Stimulated activated CD4-positive, alpha-beta T cell treated with anti-CD3 and anti-CD28 coated beads, TNF-alpha, amount 100 ng/mL, for 48 hours (primary cell): ENCODE measurements around the gene CTIF.
"Not testable (repeated sequence)": the region's sequence is repeated elsewhere in the genome, so short reads cannot be mapped to it uniquely, and the experiment has no call there.

Experiments
- DNase-seq, 3 donors: peaks; one replicate each; pipeline ENCODE4 v3.0.0-alpha.2; 2020; ENCODE audit warnings: low read depth in 3 of 3

Gene CTIF

GRCh38 chr18:48642503-48642902, 103.7 kb downstream of the CTIF start:
- no peak for DNase-seq

GRCh38 chr18:48643262-48643661, 104.4 kb downstream of the CTIF start:
- no peak for DNase-seq

GRCh38 chr18:48644029-48644428, 105.2 kb downstream of the CTIF start:
- no peak for DNase-seq

- DNase-seq = no peak
Measured at GRCh38 chr18:48645427-48646002, 106.7 kb downstream of the CTIF start.

- no peak for DNase-seq
Measured at GRCh38 chr18:48646976-48647375, 108.1 kb downstream of the CTIF start.

GRCh38 chr18:48649231-48649630, 110.4 kb downstream of the CTIF start:
- no peak for DNase-seq

- DNase-seq = not testable (repeated sequence)
Measured at GRCh38 chr18:48654591-48654990, 115.8 kb downstream of the CTIF start.

GRCh38 chr18:48655508-48655907, 116.7 kb downstream of the CTIF start:
- DNase-seq = no peak

- no peak for DNase-seq
Measured at GRCh38 chr18:48656176-48656575, 117.3 kb downstream of the CTIF start.

- DNase-seq = no peak
Measured at GRCh38 chr18:48656582-48656981, 117.8 kb downstream of the CTIF start.

- no peak for DNase-seq
Measured at GRCh38 chr18:48657447-48658120, 118.8 kb downstream of the CTIF start.

- DNase-seq = no peak
Measured at GRCh38 chr18:48658721-48659120, 119.9 kb downstream of the CTIF start.

GRCh38 chr18:48659188-48660009, 120.6 kb downstream of the CTIF start:
- no peak for DNase-seq

- no peak for DNase-seq
Measured at GRCh38 chr18:48660346-48661228, 121.8 kb downstream of the CTIF start.

- DNase-seq = no peak
Measured at GRCh38 chr18:48661421-48661820, 122.6 kb downstream of the CTIF start.

GRCh38 chr18:48662011-48662661, 123.3 kb downstream of the CTIF start:
- no peak for DNase-seq

- DNase-seq = no peak
Measured at GRCh38 chr18:48663096-48663930, 124.5 kb downstream of the CTIF start.

GRCh38 chr18:48663931-48664847, 125.4 kb downstream of the CTIF start:
- peak; percentile 7 to 52 (median 29) for DNase-seq

- DNase-seq = no peak
Measured at GRCh38 chr18:48665654-48666053, 126.8 kb downstream of the CTIF start.
